NT2/D1 (cell line): ENCODE data around the gene ROR1.

Source experiments
- DNase-seq: peaks from one replicate; pipeline ENCODE4 v3.0.0-alpha.2; 2011; ENCODE audit warnings: low read depth, low spot score
- H3K27me3 ChIP-seq: 2 replicates; pipeline ENCODE4 v1.6.0; 2011; ENCODE audit warnings: mild to moderate bottlenecking; ENCODE audit not compliant: insufficient read length, insufficient read depth
- H3K36me3 ChIP-seq: 2 replicates; pipeline ENCODE4 v1.6.1; 2011; ENCODE audit warnings: mild to moderate bottlenecking, low read length, mixed read lengths; ENCODE audit not compliant: insufficient read depth, insufficient read length
- H3K4me1 ChIP-seq: 2 replicates; pipeline ENCODE4 v1.5.1; 2011; ENCODE audit not compliant: insufficient read depth, insufficient read length
- H3K4me3 ChIP-seq: 2 replicates; pipeline ENCODE4 v1.5.1; 2011; ENCODE audit warnings: low read depth; ENCODE audit not compliant: insufficient read length
- H3K9ac ChIP-seq: 2 replicates; pipeline ENCODE4 v1.6.0; 2011; ENCODE audit warnings: low read depth; ENCODE audit not compliant: insufficient read length
- H3K9me3 ChIP-seq: 2 replicates; pipeline ENCODE4 v1.5.1; 2011; ENCODE audit warnings: mild to moderate bottlenecking, low read length; ENCODE audit not compliant: insufficient read depth
- SUZ12 ChIP-seq: IDR thresholded peaks from 2 replicates; pipeline ENCODE4 v1.6.1; 2011; ENCODE audit not compliant: insufficient read length, insufficient read depth; ENCODE audit errors: extremely low read depth
- YY1 ChIP-seq: IDR thresholded peaks from 2 replicates; pipeline ENCODE4 v1.6.1; 2011; ENCODE audit not compliant: insufficient read length, insufficient read depth
- ZNF274 ChIP-seq: IDR thresholded peaks from 2 replicates; pipeline ENCODE4 v1.6.1; 2011; ENCODE audit warnings: mild to moderate bottlenecking, low read depth, low read length

Gene ROR1

DNA sequence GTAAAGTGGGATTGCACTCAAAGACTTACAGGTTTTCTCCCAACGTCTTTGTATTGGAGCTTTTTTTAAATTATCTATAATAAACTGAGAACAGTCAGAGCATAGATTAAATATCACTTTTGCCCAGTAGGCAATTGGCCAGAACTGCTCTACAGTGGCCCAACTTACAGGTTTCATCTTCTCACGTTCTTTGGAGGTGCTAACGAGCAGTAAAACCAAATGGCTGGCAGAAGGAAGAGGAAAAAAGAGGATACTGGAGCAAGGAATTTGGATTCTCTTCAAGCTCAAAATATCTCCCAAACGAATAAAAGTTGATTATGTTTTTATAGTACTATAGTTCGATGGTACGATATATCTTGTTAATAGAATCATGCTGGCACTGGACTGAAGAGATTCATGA is 201.1 kb downstream of the ROR1 start:
- Histone ChIP-seq H3K9me3 (no peaks in the 10 kb centered on the region), H3K4me1 (no peaks in the 10 kb centered on the region), H3K9ac (no peak overlapping the region), H3K27me3 (no peaks in the 10 kb centered on the region), H3K4me3 (no peak overlapping the region), H3K36me3 (no peaks in the 10 kb centered on the region)
- DNase-seq = no peak
- TF ChIP-seq ZNF274 = no peak
- TF ChIP-seq SUZ12 = no peak
- no peak for TF ChIP-seq YY1

DNA sequence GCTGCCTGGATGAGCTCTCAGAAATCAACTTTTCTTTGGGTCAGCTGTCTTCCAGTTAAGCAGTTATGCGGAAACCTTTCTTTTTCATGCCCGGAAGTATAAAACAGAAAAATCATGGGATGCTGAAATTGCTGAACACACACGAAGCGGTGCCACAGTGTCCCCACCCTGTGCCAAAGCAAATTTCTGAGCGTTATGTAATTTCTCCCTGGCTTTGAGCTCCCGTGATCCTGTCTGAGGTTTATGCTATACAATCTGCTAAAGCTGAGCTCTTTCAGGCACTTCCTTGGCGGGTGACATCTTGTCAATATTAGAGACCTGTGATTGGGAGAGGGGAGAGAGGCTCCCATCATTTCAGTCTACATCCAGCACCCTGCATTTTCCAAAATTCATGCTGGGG is 201.7 kb downstream of the ROR1 start:
- no peaks in the 10 kb centered on the region for H3K27me3 ChIP-seq
- no peaks in the 10 kb centered on the region for H3K36me3 ChIP-seq
- no peak for TF ChIP-seq SUZ12
- no peak for TF ChIP-seq YY1
- TF ChIP-seq ZNF274 = no peak
- no peak overlapping the region for H3K4me3 ChIP-seq
- H3K9me3 ChIP-seq = no peaks in the 10 kb centered on the region
- no peak for DNase-seq
- H3K9ac ChIP-seq = no peak overlapping the region
- H3K4me1 ChIP-seq = no peaks in the 10 kb centered on the region

DNA sequence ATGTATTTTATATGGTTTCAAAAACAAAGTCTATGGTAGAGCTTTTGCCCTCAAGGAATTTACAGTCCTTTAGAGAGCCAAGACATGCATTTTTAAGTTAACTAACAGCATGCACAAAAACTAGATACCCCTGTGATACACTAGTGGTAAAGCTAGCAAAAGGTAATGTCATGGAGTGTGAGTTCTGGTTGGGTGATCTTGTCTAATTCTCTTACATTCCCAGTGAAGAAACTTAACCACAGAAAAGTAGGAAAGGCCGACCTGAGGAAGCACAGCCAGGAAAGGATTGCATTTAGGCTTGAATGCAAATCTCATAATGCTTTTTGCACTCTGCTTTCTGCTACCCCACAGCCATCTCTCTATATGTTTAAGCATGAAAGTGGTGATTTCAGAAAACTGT is 202.2 kb downstream of the ROR1 start:
- Histone ChIP-seq H3K4me1 (no peaks in the 10 kb centered on the region), H3K27me3 (no peaks in the 10 kb centered on the region), H3K36me3 (no peaks in the 10 kb centered on the region), H3K9ac (no peak overlapping the region), H3K9me3 (no peaks in the 10 kb centered on the region), H3K4me3 (no peak overlapping the region)
- TF ChIP-seq SUZ12 (no peak), YY1 (no peak), ZNF274 (no peak)
- DNase-seq = no peak

DNA sequence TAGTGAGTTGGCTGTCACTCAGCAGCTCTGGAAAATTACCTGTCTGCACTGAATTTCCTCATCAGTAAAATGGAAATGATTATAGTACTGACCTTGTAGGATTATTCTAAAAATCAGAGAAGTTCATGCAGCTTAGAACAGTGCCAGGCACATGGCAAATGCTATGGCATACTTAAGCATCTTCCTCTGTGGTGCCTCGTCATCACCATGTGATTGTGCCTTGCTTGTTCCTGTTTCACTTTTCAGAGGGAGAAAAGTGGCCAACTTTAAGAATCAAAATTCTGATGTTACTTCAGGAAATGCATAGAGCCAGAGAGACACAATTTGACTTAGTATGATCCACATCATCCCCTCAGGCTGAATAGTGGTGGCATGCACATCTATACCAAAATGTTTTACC is 203.6 kb downstream of the ROR1 start:
- Histone ChIP-seq H3K9ac (no peak overlapping the region), H3K4me3 (no peak overlapping the region), H3K27me3 (no peaks in the 10 kb centered on the region), H3K9me3 (no peaks in the 10 kb centered on the region), H3K4me1 (no peaks in the 10 kb centered on the region), H3K36me3 (no peaks in the 10 kb centered on the region)
- no peak for DNase-seq
- TF ChIP-seq SUZ12 (no peak), YY1 (no peak), ZNF274 (no peak)

DNA sequence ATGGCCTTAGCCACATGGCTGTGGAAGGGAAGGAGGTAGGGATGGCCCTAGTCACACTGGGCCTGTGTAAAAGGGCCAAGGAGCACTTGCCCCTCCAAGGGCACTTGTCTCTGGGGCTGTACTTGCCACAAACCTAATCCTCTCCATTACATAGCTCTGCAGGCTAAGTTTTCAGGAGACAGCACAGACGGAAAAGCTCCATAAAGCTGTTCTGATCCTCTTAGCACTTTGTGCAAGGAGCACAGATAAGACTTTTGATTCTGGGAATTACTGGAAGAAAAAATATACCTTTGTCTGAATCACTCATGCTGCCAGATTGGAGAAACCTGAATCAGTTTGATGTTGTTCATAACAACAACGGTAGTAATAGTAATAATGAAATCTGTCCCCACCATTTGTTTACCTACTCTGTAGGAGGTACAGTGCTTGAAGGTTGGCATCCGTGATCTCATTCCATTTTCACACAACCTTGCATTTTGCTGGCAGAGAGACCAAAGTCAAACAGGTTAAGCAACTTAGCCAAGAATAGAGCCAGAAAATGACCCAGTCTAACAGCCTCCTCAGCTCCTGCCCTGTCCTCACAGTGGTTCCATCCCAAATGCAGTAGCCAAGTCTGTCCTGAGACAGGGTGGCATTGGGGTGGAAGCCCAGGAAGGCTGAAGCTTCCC is 207.1 kb downstream of the ROR1 start:
- TF ChIP-seq YY1 = no peak
- TF ChIP-seq SUZ12 = no peak
- no peak for TF ChIP-seq ZNF274
- H3K4me1 ChIP-seq = peaks cover 3% of the 10 kb centered on the region
- H3K9ac ChIP-seq = no peak overlapping the region
- no peak for DNase-seq
- H3K36me3 ChIP-seq = no peaks in the 10 kb centered on the region
- H3K4me3 ChIP-seq = no peak overlapping the region
- H3K9me3 ChIP-seq = no peaks in the 10 kb centered on the region
- no peaks in the 10 kb centered on the region for H3K27me3 ChIP-seq

DNA sequence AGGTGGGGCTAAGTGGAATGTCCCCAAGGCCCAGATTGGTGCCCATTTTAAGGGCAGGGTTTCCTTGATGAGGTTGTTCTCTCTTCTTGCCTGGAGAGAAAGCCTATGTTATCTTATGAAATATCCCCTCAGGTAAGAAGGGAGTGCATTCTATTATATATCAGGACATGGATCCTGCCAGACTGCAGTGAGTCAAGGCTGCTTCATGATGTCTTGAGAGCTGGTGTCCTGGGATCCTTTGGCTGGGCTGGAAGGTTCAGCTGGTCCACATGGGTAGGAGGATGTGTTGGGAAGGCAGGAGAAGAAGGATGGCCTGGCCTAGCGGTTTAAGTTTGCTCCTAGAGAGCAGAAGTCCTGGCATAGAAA is 207.6 kb downstream of the ROR1 start:
- H3K9ac ChIP-seq = no peak overlapping the region
- no peaks in the 10 kb centered on the region for H3K9me3 ChIP-seq
- no peaks in the 10 kb centered on the region for H3K27me3 ChIP-seq
- no peaks in the 10 kb centered on the region for H3K36me3 ChIP-seq
- no peak overlapping the region for H3K4me3 ChIP-seq
- no peak for DNase-seq
- TF ChIP-seq YY1 (no peak), SUZ12 (no peak), ZNF274 (no peak)
- peaks cover 3% of the 10 kb centered on the region for H3K4me1 ChIP-seq

DNA sequence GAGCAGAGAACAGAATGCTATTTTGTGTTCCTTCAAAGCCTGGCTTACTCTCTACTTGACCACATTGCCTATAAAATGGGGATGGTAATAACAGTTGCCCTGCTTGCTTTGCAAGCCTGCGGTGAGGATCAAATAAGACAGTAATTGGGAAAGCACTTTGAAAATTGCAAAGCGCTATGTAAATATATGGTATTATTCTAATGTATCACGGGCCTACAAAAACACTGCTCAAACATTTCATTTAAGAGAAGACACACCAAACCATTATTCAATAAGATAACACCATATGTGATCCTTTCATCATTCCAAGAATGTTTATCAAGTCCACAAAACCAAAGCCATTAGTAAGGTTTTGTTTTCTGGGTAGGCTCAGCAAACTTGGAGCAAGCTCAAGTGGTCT is 208.4 kb downstream of the ROR1 start:
- no peaks in the 10 kb centered on the region for H3K36me3 ChIP-seq
- H3K4me3 ChIP-seq = no peak overlapping the region
- no peaks in the 10 kb centered on the region for H3K9me3 ChIP-seq
- no peak overlapping the region for H3K9ac ChIP-seq
- DNase-seq = no peak
- no peaks in the 10 kb centered on the region for H3K27me3 ChIP-seq
- TF ChIP-seq ZNF274 = no peak
- TF ChIP-seq YY1 = no peak
- TF ChIP-seq SUZ12 = no peak
- peaks cover 3% of the 10 kb centered on the region for H3K4me1 ChIP-seq
